IMR-90 (cell line): ENCODE results near the gene TFAP2C. TPM values are rescaled to one million over a fixed set of nuclear protein-coding genes. Genes with fewer than 3 reads are reported as not detected.

Source experiments
- ATAC-seq: fragments of 200-7000 bp; cut with Tn5 transposase; 2 replicates; pipeline ENCODE4 v1.9.1; 2020; ENCODE audit warnings: low read depth, mild to moderate bottlenecking, moderate library complexity
- BruUV-seq: library from RNA; stranded (reverse); fragments of 400-500 nt; replicated peaks from 2 replicates; lab custom pipeline; 2021; lab: Mats Ljungman, UMichigan
- CTCF ChIA-PET: fragments of 300-600 bp; formaldehyde crosslinking; extraction: SDS; loops from one replicate; lab custom pipeline; 2021; ENCODE audit warnings: antibody characterized with exemption; lab: Yijun Ruan, JAX
- POLR2A ChIA-PET: fragments of 300-600 bp; sonication (Branson Sonifier 250); formaldehyde crosslinking; loops from one replicate; lab custom pipeline; 2022; ENCODE audit warnings: antibody characterized with exemption; ENCODE audit not compliant: unreplicated experiment; lab: Charles Lee
- DNase-seq: peaks from one replicate; pipeline ENCODE4 v3.0.0; 2013
- H2AFZ ChIP-seq: replicated peaks from 2 replicates; pipeline ENCODE3; 2013; ENCODE audit warnings: low read length, mild to moderate bottlenecking; ENCODE audit not compliant: poor library complexity
- H2AK5ac ChIP-seq: 2 replicates; pipeline ENCODE4 v1.6.1; 2013; ENCODE audit warnings: low read depth, low read length, inconsistent platforms
- H2AK9ac ChIP-seq: replicated peaks from 2 replicates; pipeline ENCODE3; 2013; ENCODE audit warnings: mild to moderate bottlenecking, low read depth, low read length, moderate library complexity; ENCODE audit not compliant: poor library complexity
- H2BK120ac ChIP-seq: 2 replicates; pipeline ENCODE4 v1.6.1; 2013; ENCODE audit warnings: low read depth, low read length, inconsistent platforms
- H2BK15ac ChIP-seq: 3 replicates; pipeline ENCODE4 v1.6.1; 2013; ENCODE audit warnings: low read depth, low read length, inconsistent platforms
- H2BK20ac ChIP-seq: 2 replicates; pipeline ENCODE4 v1.6.1; 2013; ENCODE audit warnings: low read depth, mild to moderate bottlenecking, inconsistent platforms, low read length, moderate library complexity
- H2BK5ac ChIP-seq: 2 replicates; pipeline ENCODE4 v1.6.1; 2013; ENCODE audit warnings: mild to moderate bottlenecking, low read depth, low read length, inconsistent platforms; ENCODE audit not compliant: poor library complexity, severe bottlenecking
- H3K14ac ChIP-seq: replicated peaks from 2 replicates; pipeline ENCODE4 v1.6.1; 2013; ENCODE audit warnings: low read depth, low read length, inconsistent platforms
- H3K18ac ChIP-seq: 2 replicates; pipeline ENCODE4 v1.6.1; 2013; ENCODE audit warnings: low read depth, low read length, control low read depth
- H3K23ac ChIP-seq: 2 replicates; pipeline ENCODE4 v1.6.1; 2013; ENCODE audit warnings: low read depth, low read length, inconsistent platforms
- H3K27ac ChIP-seq: 2 replicates; pipeline ENCODE4 v1.5.1; 2013; ENCODE audit warnings: mild to moderate bottlenecking, control low read depth, low read length; ENCODE audit not compliant: insufficient read depth
- H3K27me3 ChIP-seq: 2 replicates; pipeline ENCODE4 v1.6.1; 2013; ENCODE audit warnings: low read length; ENCODE audit not compliant: control insufficient read depth, insufficient read depth
- H3K36me3 ChIP-seq: 2 replicates; pipeline ENCODE4 v1.6.1; 2013; ENCODE audit warnings: low read length, mixed read lengths; ENCODE audit not compliant: control insufficient read depth, insufficient read depth
- H3K4ac ChIP-seq: 2 replicates; pipeline ENCODE4 v1.6.1; 2013; ENCODE audit warnings: low read depth, low read length, inconsistent platforms
- H3K4me1 ChIP-seq: 2 replicates; pipeline ENCODE4 v1.6.1; 2013; ENCODE audit warnings: low read length, mixed read lengths; ENCODE audit not compliant: control insufficient read depth, insufficient read depth
- H3K4me2 ChIP-seq: 2 replicates; pipeline ENCODE4 v1.6.1; 2013; ENCODE audit warnings: low read depth, mild to moderate bottlenecking, control low read depth, low read length, moderate library complexity
- H3K4me3 ChIP-seq: 2 replicates; pipeline ENCODE4 v1.5.1; 2013; ENCODE audit warnings: low read depth, mild to moderate bottlenecking, control low read depth, low read length, moderate library complexity; ENCODE audit not compliant: insufficient read depth
- H3K56ac ChIP-seq: 2 replicates; pipeline ENCODE4 v1.6.1; 2013; ENCODE audit warnings: low read length, inconsistent platforms; ENCODE audit not compliant: insufficient read depth; ENCODE audit errors: extremely low read depth
- H3K79me1 ChIP-seq, 2 experiments: 2 replicates each; pipeline ENCODE4 v1.6.1; 2013; ENCODE audit warnings: low read length in 2 of 2, inconsistent platforms in 1 of 2, low read depth in 1 of 2
- H3K9ac ChIP-seq: 2 replicates; pipeline ENCODE4 v1.6.1; 2013; ENCODE audit warnings: low read depth, low read length, control low read depth
- H3K9me1 ChIP-seq: 2 replicates; pipeline ENCODE4 v1.6.1; 2013; ENCODE audit warnings: low read length, inconsistent platforms; ENCODE audit not compliant: insufficient read depth
- H3K9me3 ChIP-seq: 2 replicates; pipeline ENCODE4 v1.6.1; 2013; ENCODE audit warnings: low read length; ENCODE audit not compliant: control insufficient read depth, insufficient read depth
- H4K20me1 ChIP-seq: 2 replicates; pipeline ENCODE4 v1.6.1; 2013; ENCODE audit warnings: low read length, inconsistent platforms; ENCODE audit not compliant: insufficient read depth
- H4K5ac ChIP-seq: 2 replicates; pipeline ENCODE4 v1.6.1; 2013; ENCODE audit warnings: mild to moderate bottlenecking, low read depth, low read length, control low read depth
- H4K8ac ChIP-seq, 2 experiments: 2 replicates each; pipeline ENCODE4 v1.6.1; 2013; ENCODE audit warnings: low read depth in 2 of 2, low read length in 2 of 2, control low read depth in 1 of 2, inconsistent platforms in 1 of 2
- H4K91ac ChIP-seq: 2 replicates; pipeline ENCODE4 v1.6.1; 2013; ENCODE audit warnings: low read depth, low read length, inconsistent platforms; ENCODE audit not compliant: insufficient read depth
- BHLHE40 ChIP-seq: fragments of 150-350 bp; IDR thresholded peaks from 2 replicates; pipeline ENCODE4 v1.6.1; 2016; ENCODE audit warnings: mild to moderate bottlenecking, low read depth, low read length
- CEBPB ChIP-seq: IDR thresholded peaks from 2 replicates; pipeline ENCODE4 v1.6.1; 2012; ENCODE audit warnings: low read depth, low read length, improper control_type of control experiment
- CHD1 ChIP-seq: IDR thresholded peaks from 2 replicates; pipeline ENCODE4 v1.6.1; 2012; ENCODE audit warnings: low read depth, low read length, improper control_type of control experiment
- CTCF ChIP-seq: conservative IDR thresholded peaks from 2 replicates; pipeline ENCODE4 v1.5.1; 2012; ENCODE audit warnings: mild to moderate bottlenecking, low read depth, low read length, improper control_type of control experiment
- ELK1 ChIP-seq: fragments of 150-350 bp; IDR thresholded peaks from 2 replicates; pipeline ENCODE4 v1.6.1; 2016; ENCODE audit warnings: low read depth, mild to moderate bottlenecking, low read length, moderate library complexity, borderline replicate concordance
- FOS ChIP-seq: fragments of 150-350 bp; IDR thresholded peaks from 2 replicates; pipeline ENCODE4 v1.6.1; 2016; ENCODE audit warnings: low read depth, low read length
- MAZ ChIP-seq: IDR thresholded peaks from 2 replicates; pipeline ENCODE4 v1.6.1; 2012; ENCODE audit warnings: low read depth, mild to moderate bottlenecking, low read length, improper control_type of control experiment, moderate library complexity, borderline replicate concordance
- MXI1 ChIP-seq: IDR thresholded peaks from 2 replicates; pipeline ENCODE4 v1.6.1; 2012; ENCODE audit warnings: low read depth, mild to moderate bottlenecking, low read length, moderate library complexity, borderline replicate concordance
- NFE2L2 ChIP-seq: fragments of 150-350 bp; IDR thresholded peaks from 2 replicates; pipeline ENCODE4 v1.6.1; 2016; ENCODE audit warnings: low read depth, mild to moderate bottlenecking, low read length
- POLR2A ChIP-seq: IDR thresholded peaks from 2 replicates; pipeline ENCODE4 v1.6.1; 2012; ENCODE audit warnings: mild to moderate bottlenecking, low read depth, low read length
- RAD21 ChIP-seq: IDR thresholded peaks from 2 replicates; pipeline ENCODE4 v1.6.1; 2012; ENCODE audit warnings: low read length, improper control_type of control experiment
- RCOR1 ChIP-seq: IDR thresholded peaks from 2 replicates; pipeline ENCODE4 v1.6.1; 2012; ENCODE audit warnings: mild to moderate bottlenecking, low read length, improper control_type of control experiment; ENCODE audit not compliant: insufficient replicate concordance
- RFX5 ChIP-seq: IDR thresholded peaks from 2 replicates; pipeline ENCODE4 v1.8.0; 2012; ENCODE audit warnings: low read depth, mild to moderate bottlenecking, low read length, moderate library complexity
- SMC3 ChIP-seq: fragments of 150-350 bp; IDR thresholded peaks from 2 replicates; pipeline ENCODE4 v1.6.1; 2016; ENCODE audit warnings: low read depth, mild to moderate bottlenecking, antibody characterized with exemption, low read length, moderate library complexity
- USF2 ChIP-seq: fragments of 150-350 bp; IDR thresholded peaks from 2 replicates; pipeline ENCODE4 v1.6.1; 2017; ENCODE audit warnings: mild to moderate bottlenecking, antibody characterized with exemption, low read length, low read depth
- WGBS, 2 experiments: methylation state at CpG; one replicate each; pipeline versions ENCODE4 v1.1.5 to v1.1.7; 2013; ENCODE audit warnings: missing lambda C conversion rate in 2 of 2; ENCODE audit not compliant: insufficient read length in 1 of 2; ENCODE audit errors: extremely low coverage in 2 of 2; 5-methylcytosine and 5-hydroxymethylcytosine counted together
- dilution Hi-C: fragments of 300-500 bp; cut with HindIII; formaldehyde crosslinking; loops from one replicate; pipeline ENCODE4 v1.14.3; 2018; ENCODE audit warnings: low sequenced_read_pairs; ENCODE audit not compliant: unreplicated experiment
- in situ Hi-C: fragments of 300-500 bp; cut with MboI; formaldehyde crosslinking; loops from 3 replicates; pipeline ENCODE4 v1.14.3; 2019; ENCODE audit warnings: low sequenced_read_pairs, inconsistent platforms, mixed read lengths
- intact Hi-C: fragments of 100-400 bp; cut with micrococcal nuclease; formaldehyde crosslinking; loops from 2 replicates; pipeline ENCODE4 v1.10.0; 2022
- polyA plus RNA-seq, 3 experiments: library from polyadenylated mRNA; depleted of rRNA; stranded (reverse); fragments of >200 nt; gene quantifications; 2 replicates each; pipeline ENCODE4 v1.2.3, GENCODE V29; 2012; ENCODE audit warnings: low replicate concordance in 1 of 3
- total RNA-seq: library from RNA; depleted of rRNA; stranded (reverse); fragments of >200 nt; gene quantifications from 2 replicates; pipeline ENCODE4 v1.2.3, GENCODE V29; 2012

The TFAP2C gene
- total and polyA plus RNA-seq, 2 of the 4 experiments (the other 2 are of a cell fraction) = under 0.01 to 0.05 TPM

- in situ Hi-C loops = no loop called here
- no peak overlapping the region for H3K9ac ChIP-seq
Measured at GRCh38 chr20:56629464-56630085, 469 bp downstream of the TFAP2C start.

More at GRCh38 chr20:56629464-56630085, 469 bp downstream of the TFAP2C start:
- Histone ChIP-seq H4K5ac (no peak overlapping the region), H3K14ac (no peak overlapping the region), H2AK9ac (no peak overlapping the region), H2BK20ac (no peak overlapping the region), H2AFZ (peak overlapping the region; percentile 74), H3K9me1 (no peaks in the 10 kb centered on the region), H3K18ac (no peak overlapping the region), H3K36me3 (no peaks in the 10 kb centered on the region), H2BK120ac (no peak overlapping the region), H3K56ac (no peak overlapping the region), H4K91ac (no peak overlapping the region), H3K4me3 (no peak overlapping the region), H2AK5ac (no peak overlapping the region), H3K27me3 (peaks cover 85% of the 10 kb centered on the region), H3K9me3 (no peaks in the 10 kb centered on the region), H3K79me1 (no peaks in the 10 kb centered on the region), H3K23ac (no peak overlapping the region), H3K4ac (no peak overlapping the region), H3K27ac (no peak overlapping the region), H2BK5ac (no peak overlapping the region), H4K8ac (no peak overlapping the region), H4K20me1 (no peaks in the 10 kb centered on the region), H3K4me1 (no peaks in the 10 kb centered on the region; the same call in 1 of the 2 replicates), H3K4me2 (no peak overlapping the region), H2BK15ac (no peak overlapping the region)
- dilution Hi-C loops (no loop called here), intact Hi-C loops (no loop called here)
- DNase-seq = no peak
- no peak for ATAC-seq
- POLR2A ChIA-PET = no interaction called here
- WGBS, 2 experiments = 0% methylated on average over 24 of the region's 39 CpGs; no CpG with 5 or more reads in 1 of the 2 experiments
- BruUV-seq = no TSS peak
- no peak for TF ChIP-seq RFX5
- TF ChIP-seq RAD21 = no peak
- no peak for TF ChIP-seq CHD1
- TF ChIP-seq SMC3 = no peak
- no peak for TF ChIP-seq CTCF
- TF ChIP-seq POLR2A = no peak
- TF ChIP-seq BHLHE40 = no peak
- no peak for TF ChIP-seq MXI1
- no peak for TF ChIP-seq FOS
- no peak for TF ChIP-seq ELK1
- no peak for TF ChIP-seq RCOR1
- no peak for TF ChIP-seq MAZ
- TF ChIP-seq USF2 = no peak
- TF ChIP-seq NFE2L2 = no peak
- TF ChIP-seq CEBPB = no peak
- CTCF ChIA-PET = no interaction called here
